Hepatocyte (in vitro differentiated cells): ENCODE results near the gene GUSB.

Source experiments
- CTCF ChIP-seq: fragments of 200-600 bp; sonication (generic); IDR thresholded peaks from 2 replicates; pipeline ENCODE4 v1.5.1; 2016; ENCODE audit warnings: antibody characterized with exemption, mild to moderate bottlenecking; ENCODE audit not compliant: poor library complexity
- EZH2 ChIP-seq: fragments of 200-600 bp; sonication (generic); IDR thresholded peaks from 2 replicates; pipeline ENCODE4 v1.6.1; 2016; ENCODE audit warnings: antibody characterized with exemption, mild to moderate bottlenecking, borderline replicate concordance
- EZH2phosphoT487 ChIP-seq: fragments of 200-600 bp; sonication (generic); IDR thresholded peaks from one replicate; pipeline ENCODE4 v1.6.1; 2018; ENCODE audit warnings: antibody characterized with exemption, mild to moderate bottlenecking, low read depth, moderate library complexity; ENCODE audit not compliant: unreplicated experiment, severe bottlenecking

- TF ChIP-seq CTCF (no peak), EZH2phosphoT487 (no peak), EZH2 (no peak)
Measured at GRCh38 chr7:65923316-65923715, 58.7 kb downstream of the GUSB start.
